Testis (tissue), 2 donors: ENCODE measurements around the gene LIN7B.

Source experiments
- POLR2A ChIP-seq: fragments of 450-650 bp; IDR thresholded peaks from one replicate; pipeline ENCODE4 v1.6.1; 2017; ENCODE audit warnings: antibody characterized with exemption, mild to moderate bottlenecking, moderate library complexity
- TF ChIP-seq, protein P1 (sequence below), 3 experiments: fragments of 450-650 bp in 2 of 3; fragments of 200-600 bp in 1 of 3; sonication (generic) in 1 of 3; IDR thresholded peaks; one replicate each; pipeline ENCODE4 v1.5.1; 2016 to 2019; ENCODE audit warnings: antibody characterized with exemption in 3 of 3, mild to moderate bottlenecking in 2 of 3, moderate library complexity in 1 of 3

DNA sequence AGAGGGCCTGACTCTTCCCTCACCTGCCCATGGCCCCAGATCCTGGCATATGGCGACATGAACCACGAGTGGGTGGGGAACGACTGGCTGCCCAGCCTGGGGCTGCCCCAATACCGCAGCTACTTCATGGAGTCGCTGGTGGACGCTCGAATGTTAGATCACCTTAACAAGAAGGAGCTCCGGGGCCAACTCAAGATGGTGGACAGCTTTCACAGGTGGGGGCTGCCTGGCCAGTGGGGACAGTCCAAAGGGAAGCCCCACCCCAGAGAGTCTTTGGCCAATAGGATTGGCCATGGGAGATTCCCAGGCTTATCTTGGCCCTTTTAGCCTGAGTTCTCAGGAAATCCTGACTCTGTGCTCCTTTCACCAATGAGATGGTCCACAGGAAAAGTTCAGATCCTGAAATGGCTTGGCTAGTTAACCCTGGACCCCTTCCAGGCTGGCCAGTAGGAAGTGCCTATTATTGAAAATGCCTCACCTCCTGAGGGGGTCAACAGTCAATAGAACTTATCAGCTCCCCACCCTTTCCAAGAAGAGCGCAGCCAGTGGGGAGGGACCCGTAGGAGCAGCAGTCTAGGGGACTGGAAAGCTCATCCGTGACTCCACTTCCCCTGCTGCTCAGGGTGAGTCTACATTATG is 34.0 kb downstream of the LIN7B start:
- TF ChIP-seq, protein P1, sequence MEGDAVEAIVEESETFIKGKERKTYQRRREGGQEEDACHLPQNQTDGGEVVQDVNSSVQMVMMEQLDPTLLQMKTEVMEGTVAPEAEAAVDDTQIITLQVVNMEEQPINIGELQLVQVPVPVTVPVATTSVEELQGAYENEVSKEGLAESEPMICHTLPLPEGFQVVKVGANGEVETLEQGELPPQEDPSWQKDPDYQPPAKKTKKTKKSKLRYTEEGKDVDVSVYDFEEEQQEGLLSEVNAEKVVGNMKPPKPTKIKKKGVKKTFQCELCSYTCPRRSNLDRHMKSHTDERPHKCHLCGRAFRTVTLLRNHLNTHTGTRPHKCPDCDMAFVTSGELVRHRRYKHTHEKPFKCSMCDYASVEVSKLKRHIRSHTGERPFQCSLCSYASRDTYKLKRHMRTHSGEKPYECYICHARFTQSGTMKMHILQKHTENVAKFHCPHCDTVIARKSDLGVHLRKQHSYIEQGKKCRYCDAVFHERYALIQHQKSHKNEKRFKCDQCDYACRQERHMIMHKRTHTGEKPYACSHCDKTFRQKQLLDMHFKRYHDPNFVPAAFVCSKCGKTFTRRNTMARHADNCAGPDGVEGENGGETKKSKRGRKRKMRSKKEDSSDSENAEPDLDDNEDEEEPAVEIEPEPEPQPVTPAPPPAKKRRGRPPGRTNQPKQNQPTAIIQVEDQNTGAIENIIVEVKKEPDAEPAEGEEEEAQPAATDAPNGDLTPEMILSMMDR (IDR thresholded peaks at IDR 0.05): no peak
- TF ChIP-seq POLR2A: no peak
